ENCODE results near the gene DEDD.

DNA sequence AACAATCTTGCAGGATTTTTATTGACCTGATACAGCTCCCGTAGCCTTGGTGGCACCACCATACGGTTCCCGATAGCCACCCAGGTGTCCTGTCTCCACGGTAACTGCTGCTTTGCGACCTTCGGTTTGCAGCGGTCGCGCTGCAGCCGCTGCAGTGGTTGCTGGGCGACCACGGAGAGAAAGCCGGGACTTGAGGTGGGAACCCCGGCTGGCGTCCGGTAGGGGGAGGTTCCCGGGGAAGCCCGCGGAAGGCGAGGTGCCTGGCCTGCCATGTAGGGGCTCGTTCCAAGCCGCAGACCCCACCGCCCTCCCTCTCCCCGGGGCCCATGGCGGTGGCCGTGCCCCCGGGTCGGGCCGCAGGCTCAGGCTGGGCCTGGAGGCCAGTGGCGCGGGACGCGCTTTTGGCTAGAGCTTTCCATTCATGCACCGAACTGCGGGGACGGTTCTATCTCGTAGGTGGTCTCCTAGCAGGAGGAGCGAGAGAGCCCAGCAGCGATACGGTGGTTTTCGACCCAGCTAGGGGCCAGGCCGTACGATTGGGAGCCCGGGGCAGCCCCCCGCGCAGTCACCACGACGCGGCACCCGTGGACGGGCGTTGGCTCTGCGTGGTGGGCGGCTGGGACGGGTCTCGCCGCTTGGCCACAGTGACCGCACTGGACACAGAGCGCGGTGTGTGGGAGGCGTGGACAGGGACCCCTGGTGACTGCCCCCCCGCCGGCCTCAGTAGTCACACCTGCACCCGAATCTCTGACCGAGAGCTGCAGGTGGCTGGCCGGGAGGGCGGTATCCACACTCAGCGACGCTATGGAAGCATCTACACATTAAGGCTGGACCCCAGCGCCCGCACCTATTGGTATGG is 34.0 kb downstream of the DEDD start, which contains the start of gene KLHDC9:
- TF ChIP-seq FOXM1 (IDR thresholded peaks at IDR 0.05; ENCODE audit: borderline replicate concordance) (no peak), FOXA1 (IDR thresholded peaks at IDR 0.05) (no peak), TARDBP (IDR thresholded peaks at IDR 0.05) (no peak), FOXK2 (IDR thresholded peaks at IDR 0.05) (no peak), HDGF (IDR thresholded peaks at IDR 0.05; ENCODE audit: borderline replicate concordance) (no peak), BHLHE40 (IDR thresholded peaks at IDR 0.05; ENCODE audit: borderline replicate concordance) (no peak)
